Measurements from ENCODE around the gene ZC3H6.

DNA sequence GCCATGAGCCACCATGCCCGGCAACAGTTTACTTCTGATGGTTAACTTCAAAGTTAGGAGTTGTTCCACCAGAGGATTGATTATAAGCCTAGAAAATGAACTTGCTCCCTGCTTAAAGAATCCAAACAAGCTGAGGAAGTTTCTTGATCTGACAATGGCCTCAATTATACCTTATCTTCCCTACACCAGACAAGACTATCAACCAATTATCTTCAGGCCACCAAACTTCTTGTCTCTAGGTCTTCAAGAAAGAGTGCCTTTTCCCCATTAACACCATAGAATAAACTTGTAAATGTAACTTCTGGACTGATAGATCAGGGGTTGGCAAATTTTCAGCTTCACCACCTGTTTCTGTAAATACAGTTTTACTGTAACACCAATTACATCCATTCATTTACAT lies 35.5 kb upstream of the ZC3H6 start:
- no peak for TF ChIP-seq SIN3A (IDR thresholded peaks at IDR 0.05; ENCODE audit: borderline replicate concordance, low read depth, low read length)
- no peak for TF ChIP-seq POLR2AphosphoS5 (IDR thresholded peaks at IDR 0.05; ENCODE audit: low read depth, low read length)
- TF ChIP-seq, protein P1, sequence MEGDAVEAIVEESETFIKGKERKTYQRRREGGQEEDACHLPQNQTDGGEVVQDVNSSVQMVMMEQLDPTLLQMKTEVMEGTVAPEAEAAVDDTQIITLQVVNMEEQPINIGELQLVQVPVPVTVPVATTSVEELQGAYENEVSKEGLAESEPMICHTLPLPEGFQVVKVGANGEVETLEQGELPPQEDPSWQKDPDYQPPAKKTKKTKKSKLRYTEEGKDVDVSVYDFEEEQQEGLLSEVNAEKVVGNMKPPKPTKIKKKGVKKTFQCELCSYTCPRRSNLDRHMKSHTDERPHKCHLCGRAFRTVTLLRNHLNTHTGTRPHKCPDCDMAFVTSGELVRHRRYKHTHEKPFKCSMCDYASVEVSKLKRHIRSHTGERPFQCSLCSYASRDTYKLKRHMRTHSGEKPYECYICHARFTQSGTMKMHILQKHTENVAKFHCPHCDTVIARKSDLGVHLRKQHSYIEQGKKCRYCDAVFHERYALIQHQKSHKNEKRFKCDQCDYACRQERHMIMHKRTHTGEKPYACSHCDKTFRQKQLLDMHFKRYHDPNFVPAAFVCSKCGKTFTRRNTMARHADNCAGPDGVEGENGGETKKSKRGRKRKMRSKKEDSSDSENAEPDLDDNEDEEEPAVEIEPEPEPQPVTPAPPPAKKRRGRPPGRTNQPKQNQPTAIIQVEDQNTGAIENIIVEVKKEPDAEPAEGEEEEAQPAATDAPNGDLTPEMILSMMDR (IDR thresholded peaks at IDR 0.05): no peak
- TF ChIP-seq, protein P2, sequence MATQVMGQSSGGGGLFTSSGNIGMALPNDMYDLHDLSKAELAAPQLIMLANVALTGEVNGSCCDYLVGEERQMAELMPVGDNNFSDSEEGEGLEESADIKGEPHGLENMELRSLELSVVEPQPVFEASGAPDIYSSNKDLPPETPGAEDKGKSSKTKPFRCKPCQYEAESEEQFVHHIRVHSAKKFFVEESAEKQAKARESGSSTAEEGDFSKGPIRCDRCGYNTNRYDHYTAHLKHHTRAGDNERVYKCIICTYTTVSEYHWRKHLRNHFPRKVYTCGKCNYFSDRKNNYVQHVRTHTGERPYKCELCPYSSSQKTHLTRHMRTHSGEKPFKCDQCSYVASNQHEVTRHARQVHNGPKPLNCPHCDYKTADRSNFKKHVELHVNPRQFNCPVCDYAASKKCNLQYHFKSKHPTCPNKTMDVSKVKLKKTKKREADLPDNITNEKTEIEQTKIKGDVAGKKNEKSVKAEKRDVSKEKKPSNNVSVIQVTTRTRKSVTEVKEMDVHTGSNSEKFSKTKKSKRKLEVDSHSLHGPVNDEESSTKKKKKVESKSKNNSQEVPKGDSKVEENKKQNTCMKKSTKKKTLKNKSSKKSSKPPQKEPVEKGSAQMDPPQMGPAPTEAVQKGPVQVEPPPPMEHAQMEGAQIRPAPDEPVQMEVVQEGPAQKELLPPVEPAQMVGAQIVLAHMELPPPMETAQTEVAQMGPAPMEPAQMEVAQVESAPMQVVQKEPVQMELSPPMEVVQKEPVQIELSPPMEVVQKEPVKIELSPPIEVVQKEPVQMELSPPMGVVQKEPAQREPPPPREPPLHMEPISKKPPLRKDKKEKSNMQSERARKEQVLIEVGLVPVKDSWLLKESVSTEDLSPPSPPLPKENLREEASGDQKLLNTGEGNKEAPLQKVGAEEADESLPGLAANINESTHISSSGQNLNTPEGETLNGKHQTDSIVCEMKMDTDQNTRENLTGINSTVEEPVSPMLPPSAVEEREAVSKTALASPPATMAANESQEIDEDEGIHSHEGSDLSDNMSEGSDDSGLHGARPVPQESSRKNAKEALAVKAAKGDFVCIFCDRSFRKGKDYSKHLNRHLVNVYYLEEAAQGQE (IDR thresholded peaks at IDR 0.05; ENCODE audit: low read depth, low read length): no peak
- no peak for TF ChIP-seq TAF1 (IDR thresholded peaks at IDR 0.05; ENCODE audit: borderline replicate concordance, low read depth, low read length)
